ENCODE measurements around the gene CRNN. TPM values are rescaled to one million over a fixed set of nuclear protein-coding genes. Genes with fewer than 3 reads are reported as not detected.

CRNN gene
- not detected for polyA plus RNA-seq (ENCODE audit: low read depth in 6 of 6)

DNA sequence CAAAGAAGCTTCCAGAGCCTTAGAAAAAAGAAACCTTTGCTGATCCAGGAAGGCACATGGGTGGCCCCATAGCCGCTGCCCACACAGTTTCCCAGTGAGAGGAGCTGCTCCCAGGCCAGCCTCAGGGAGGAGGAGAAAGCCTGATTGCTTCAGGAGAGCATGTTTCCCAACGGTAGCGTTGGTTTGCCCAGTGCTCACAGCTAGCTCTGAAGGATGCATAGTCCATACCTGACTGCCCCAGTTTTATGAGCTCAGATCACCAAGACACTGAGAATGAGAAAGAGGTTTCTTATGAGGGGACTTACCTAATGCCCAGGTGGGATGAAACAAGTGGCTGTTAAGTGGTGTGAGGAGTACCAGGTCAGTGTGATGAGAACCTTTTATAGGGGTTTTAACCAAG, at the start of gene CRNN:
Gene CRNN, minus strand, starts transcription at position 355 of the 400 bp plus-strand sequence. CDS start 2,030 bp downstream, outside the sequence.
- H3K9me3 Mint-ChIP-seq: peaks cover 0 to 3% (median 0%) of the 10 kb centered on the region in 7 donors
- H3K27me3 Mint-ChIP-seq: peaks cover 24 to 56% (median 37%) of the 10 kb centered on the region in 3 donors
- no peak for ATAC-seq (ENCODE audit: low read depth in 2 of 2)
- no peak within 1 kb of the TSS for H3K4me3 Mint-ChIP-seq
- DNase-seq: no peak
- no peaks in the 10 kb centered on the region for H3K4me1 Mint-ChIP-seq
- H3K36me3 Mint-ChIP-seq: no peaks in the 10 kb centered on the region
- H3K27ac Mint-ChIP-seq: peak within 1 kb of the TSS in 1 of 6 donors; percentile 15

DNA sequence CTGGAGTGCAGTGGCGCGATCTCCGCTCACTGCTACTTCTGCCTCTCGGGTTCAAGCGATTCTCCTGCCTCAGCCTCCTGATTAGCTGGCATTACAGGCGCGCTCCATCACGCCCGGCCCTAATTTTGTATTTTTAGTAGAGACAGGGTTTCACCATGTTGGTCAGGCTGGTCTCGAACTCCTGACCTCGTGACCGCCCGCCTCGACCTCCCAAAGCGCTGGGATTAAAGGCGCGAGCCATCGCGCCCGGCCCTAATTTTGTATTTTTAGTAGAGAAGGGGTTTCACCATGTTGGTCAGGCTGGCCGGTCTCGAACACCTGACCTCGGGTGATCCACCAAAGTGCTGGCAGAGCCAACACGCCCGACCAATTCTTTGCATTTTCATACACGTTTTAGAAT, 48.6 kb upstream of the CRNN start:
- Mint-ChIP-seq H3K27me3 (peaks cover 4 to 11% (median 8%) of the 10 kb centered on the region in 3 donors), H3K27ac (no peak overlapping the region), H3K4me3 (no peak overlapping the region), H3K9me3 (peaks cover 0 to 12% (median 5%) of the 10 kb centered on the region in 7 donors), H3K4me1 (peaks cover 24 to 33% (median 29%) of the 10 kb centered on the region in 3 donors), H3K36me3 (peaks cover 0 to 7% of the 10 kb centered on the region in 2 donors)
- ATAC-seq (ENCODE audit: low read depth in 2 of 2) (no peak), DNase-seq (no peak)

DNA sequence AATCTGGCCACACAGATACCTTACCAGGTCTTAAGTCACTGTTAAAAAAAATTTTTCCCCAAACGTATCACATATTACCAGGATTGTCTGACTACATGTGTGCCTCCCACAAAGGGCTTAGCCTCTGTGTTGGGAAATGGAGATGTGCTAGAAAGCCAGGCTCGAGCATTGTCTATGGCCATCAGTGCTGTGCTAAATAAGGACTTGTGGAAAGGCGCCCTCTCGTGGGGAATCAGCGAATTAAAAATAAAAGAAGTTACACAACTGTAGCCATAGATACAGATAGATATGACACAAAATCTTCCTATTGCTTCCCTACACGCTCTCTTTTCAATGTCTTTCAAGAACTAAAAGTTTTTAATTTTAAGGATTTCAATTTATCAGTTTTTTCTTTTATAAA, 47.5 kb upstream of the CRNN start:
- peak; percentile 35 to 36 for ATAC-seq (ENCODE audit: low read depth in 2 of 2)
- no peaks in the 10 kb centered on the region for H3K36me3 Mint-ChIP-seq

DNA sequence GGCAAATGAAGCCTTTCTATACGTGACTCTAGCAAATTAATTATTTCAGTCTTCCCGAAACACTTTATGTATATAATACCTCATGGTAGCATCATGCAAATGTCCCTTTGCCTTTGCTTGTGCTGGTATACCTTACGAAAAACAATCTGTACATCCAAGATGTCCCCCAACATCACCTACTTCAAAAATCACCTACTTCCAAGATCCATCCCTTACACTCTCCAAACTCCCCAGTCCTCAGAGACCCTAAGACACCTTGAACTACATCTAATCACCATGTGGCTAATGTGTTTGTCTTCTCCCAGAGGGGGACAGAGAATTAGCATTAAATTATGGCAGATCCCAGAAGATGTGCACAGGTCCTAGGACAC, 46.5 kb upstream of the CRNN start:
- peaks cover 24 to 33% (median 29%) of the 10 kb centered on the region in 3 donors for H3K4me1 Mint-ChIP-seq
- no peaks in the 10 kb centered on the region for H3K36me3 Mint-ChIP-seq
- H3K27me3 Mint-ChIP-seq: no peaks in the 10 kb centered on the region
- DNase-seq (no peak), ATAC-seq (ENCODE audit: low read depth in 2 of 2) (no peak)
- H3K9me3 Mint-ChIP-seq: no peaks in the 10 kb centered on the region
- peak overlapping the region in 5 of 8 donors; percentile 68 to 84 (median 77) for H3K4me3 Mint-ChIP-seq
- H3K27ac Mint-ChIP-seq: peak overlapping the region in 2 of 6 donors; percentile 26 to 78

More for the DNA sequence above, 47.5 kb upstream of the CRNN start:
- H3K27ac Mint-ChIP-seq: peak overlapping the region in 1 of 6 donors; percentile 72
- H3K9me3 Mint-ChIP-seq: peaks cover 0 to 6% (median 3%) of the 10 kb centered on the region in 7 donors
- peaks cover 24 to 33% (median 29%) of the 10 kb centered on the region in 3 donors for H3K4me1 Mint-ChIP-seq
- H3K4me3 Mint-ChIP-seq: peak overlapping the region in 2 of 8 donors; percentile 29 to 40
- DNase-seq: peak; percentile 20
- H3K27me3 Mint-ChIP-seq: peaks cover 0 to 4% (median 0%) of the 10 kb centered on the region in 3 donors

DNA sequence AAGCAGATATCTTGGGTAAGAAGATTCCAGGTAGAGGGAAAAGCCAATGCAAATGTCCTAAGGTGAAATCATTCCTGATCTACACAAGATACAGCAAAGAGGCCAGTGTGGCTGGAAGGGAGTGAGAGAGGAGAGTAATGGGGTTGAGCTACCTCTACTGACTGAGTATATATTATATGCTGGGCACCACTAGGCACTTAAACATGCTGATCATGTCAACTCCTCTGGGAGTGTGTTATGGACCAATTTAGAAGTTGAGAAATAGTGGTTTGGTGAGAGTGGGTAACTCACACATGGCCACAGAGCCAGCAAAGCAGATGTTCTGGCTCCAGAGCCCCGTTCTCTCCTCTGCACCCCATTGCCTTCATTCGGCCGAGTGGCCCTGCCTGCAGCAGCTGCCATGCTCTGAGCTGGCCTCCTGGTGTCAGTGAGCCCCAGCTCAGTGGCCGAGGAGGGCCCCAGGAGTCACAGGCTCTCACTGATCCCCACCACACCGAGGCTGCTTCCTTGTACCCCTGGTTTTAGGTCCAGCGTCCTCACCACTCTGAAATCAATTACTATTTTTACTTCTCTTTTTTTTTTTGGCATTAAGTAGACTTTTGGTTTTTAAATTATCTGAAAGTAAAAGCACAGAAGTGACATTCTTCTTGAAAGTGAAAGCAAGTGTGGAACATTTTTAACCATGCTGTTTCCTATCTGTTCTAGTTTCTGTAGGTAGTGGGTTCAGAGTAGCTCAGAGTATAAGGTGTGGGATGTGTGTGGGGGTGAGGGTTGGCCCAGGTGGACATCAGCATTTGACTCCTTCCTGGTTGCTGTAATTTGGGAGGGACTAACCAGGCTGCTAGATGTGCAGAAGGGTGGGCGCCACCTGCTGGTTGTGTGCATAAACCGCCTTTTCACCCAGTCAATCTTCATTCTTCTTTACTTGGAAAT, 45.8 kb upstream of the CRNN start:
- peaks cover 24 to 33% (median 29%) of the 10 kb centered on the region in 3 donors for H3K4me1 Mint-ChIP-seq
- H3K27me3 Mint-ChIP-seq: peaks cover 0 to 5% (median 3%) of the 10 kb centered on the region in 3 donors
- H3K36me3 Mint-ChIP-seq: no peaks in the 10 kb centered on the region
- H3K9me3 Mint-ChIP-seq: no peaks in the 10 kb centered on the region
- ATAC-seq (ENCODE audit: low read depth in 2 of 2) (peak; percentile 66 to 74), DNase-seq (peak; percentile 55)
- peak overlapping the region; percentile 8 to 93 (median 82) for H3K27ac Mint-ChIP-seq
- H3K4me3 Mint-ChIP-seq: peak overlapping the region; percentile 14 to 84 (median 77)

DNA sequence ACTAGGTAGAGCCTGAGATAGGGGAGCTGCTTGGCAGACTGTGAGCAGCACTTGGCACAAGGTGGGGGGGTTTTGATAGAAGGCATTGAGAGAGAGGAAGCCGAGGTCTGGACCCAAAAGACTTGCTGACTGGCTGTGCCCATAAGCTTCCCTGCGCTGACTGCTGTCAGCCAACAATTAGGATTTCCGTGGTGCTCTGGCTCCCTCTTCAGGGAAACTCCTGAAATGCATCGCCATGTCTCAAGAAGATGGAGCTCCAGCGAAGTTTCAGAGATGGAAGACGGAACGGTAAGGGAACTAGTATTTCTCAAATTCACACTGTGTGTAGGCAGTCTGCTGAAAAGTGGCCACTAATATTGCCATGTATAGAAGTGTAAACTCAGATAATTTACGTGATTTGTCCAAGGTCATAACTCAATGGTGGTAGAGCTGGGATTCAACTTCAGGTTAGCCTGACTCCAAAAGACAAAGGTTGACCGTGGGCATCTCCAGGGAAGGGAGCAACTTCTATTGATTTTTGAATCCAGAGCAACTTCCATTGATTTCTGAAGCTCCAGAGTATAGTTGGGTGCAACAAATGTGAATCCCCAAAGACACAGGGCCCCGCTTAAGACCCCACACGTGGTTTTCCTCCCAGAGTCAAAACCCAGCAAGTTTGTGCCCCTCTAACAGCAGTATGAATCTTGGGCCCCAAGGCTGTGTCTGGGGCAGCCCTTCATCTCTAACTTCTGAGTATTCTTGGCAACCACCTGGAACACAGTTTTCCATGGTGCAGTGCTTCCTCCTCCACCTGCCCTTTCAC, 44.5 kb upstream of the CRNN start:
- peak overlapping the region in 3 of 6 donors; percentile 8 to 74 (median 59) for H3K27ac Mint-ChIP-seq
- ATAC-seq (ENCODE audit: low read depth in 2 of 2): peak; percentile 59 to 64
- peaks cover 24 to 33% (median 29%) of the 10 kb centered on the region in 3 donors for H3K4me1 Mint-ChIP-seq
- no peaks in the 10 kb centered on the region for H3K9me3 Mint-ChIP-seq
- peak; percentile 58 for DNase-seq
- H3K36me3 Mint-ChIP-seq: no peaks in the 10 kb centered on the region
- peak overlapping the region in 5 of 8 donors; percentile 10 to 76 (median 36) for H3K4me3 Mint-ChIP-seq
- peaks cover 0 to 8% (median 7%) of the 10 kb centered on the region in 3 donors for H3K27me3 Mint-ChIP-seq

DNA sequence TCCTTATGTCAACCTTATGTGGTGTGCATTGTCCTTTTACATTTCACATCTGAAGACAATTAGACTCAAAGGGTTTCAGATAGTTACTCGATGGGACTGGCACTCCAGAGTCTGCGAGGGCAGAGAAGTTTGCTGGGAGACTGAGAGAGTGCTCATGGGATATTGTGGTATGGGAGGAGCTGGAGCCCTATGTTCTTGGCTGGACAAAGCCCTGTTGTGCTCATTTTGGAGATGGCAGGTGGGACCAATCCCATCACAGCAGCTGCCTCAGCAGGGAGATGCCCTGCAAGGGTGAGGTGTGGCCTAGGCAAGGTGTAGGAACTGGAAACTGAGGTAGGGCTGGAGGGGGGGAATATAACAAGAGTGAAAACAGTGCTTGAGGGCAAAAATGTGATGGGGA, 43.5 kb upstream of the CRNN start:
- H3K4me3 Mint-ChIP-seq: peak overlapping the region in 1 of 8 donors; percentile 50
- ATAC-seq (ENCODE audit: low read depth in 2 of 2) (no peak), DNase-seq (no peak)
- H3K36me3 Mint-ChIP-seq: no peaks in the 10 kb centered on the region
- H3K4me1 Mint-ChIP-seq: peaks cover 24 to 33% (median 29%) of the 10 kb centered on the region in 3 donors
- peaks cover 3 to 11% (median 8%) of the 10 kb centered on the region in 3 donors for H3K27me3 Mint-ChIP-seq
- H3K27ac Mint-ChIP-seq: peak overlapping the region in 1 of 6 donors; percentile 5
- H3K9me3 Mint-ChIP-seq: no peaks in the 10 kb centered on the region

DNA sequence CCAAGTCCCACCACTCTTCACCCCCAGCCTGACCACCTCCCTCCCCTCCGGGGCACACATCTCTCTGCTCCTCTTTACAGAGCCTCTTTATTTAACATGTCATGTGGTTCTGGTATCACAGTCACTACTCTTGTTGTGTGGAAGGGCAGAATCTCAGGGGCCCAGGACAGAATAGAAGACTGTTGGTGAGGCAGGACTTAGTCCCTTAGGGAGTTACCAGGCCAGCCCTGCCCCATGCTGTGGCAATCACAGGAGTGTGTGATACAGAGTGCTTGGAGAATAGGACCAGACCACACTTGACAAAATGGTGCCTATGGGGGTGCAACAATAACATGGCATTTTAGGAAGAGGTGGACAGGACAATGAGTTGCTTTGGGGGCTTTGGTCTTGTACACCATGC, 43.0 kb upstream of the CRNN start:
- ATAC-seq (ENCODE audit: low read depth in 2 of 2) (no peak), DNase-seq (no peak)
- peaks cover 6 to 11% (median 8%) of the 10 kb centered on the region in 3 donors for H3K27me3 Mint-ChIP-seq
- H3K4me1 Mint-ChIP-seq: peaks cover 24 to 33% (median 29%) of the 10 kb centered on the region in 3 donors
- no peaks in the 10 kb centered on the region for H3K9me3 Mint-ChIP-seq
- H3K36me3 Mint-ChIP-seq: no peaks in the 10 kb centered on the region
- H3K27ac Mint-ChIP-seq: no peak overlapping the region
- H3K4me3 Mint-ChIP-seq: no peak overlapping the region

DNA sequence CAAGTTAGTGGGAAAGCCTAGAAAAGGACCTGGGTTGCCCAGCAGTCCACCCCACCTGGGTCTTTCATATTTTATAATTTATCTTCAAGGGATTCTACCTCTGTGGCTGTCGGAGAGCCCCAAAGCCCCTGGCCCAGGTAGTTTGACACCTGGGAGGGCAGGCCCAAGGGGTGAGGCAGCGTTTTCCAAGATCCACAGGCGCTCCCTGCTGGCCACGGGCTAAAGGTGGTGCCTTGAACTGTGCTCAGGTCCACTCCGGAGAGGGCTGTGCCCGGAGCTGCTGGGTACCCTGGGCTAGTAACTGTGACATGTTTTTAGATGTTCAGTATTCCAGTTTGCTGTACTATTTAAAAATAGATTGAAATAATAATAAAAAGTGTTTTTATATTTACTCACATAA, 37.2 kb upstream of the CRNN start:
- Mint-ChIP-seq H3K27ac (no peak overlapping the region), H3K4me1 (no peaks in the 10 kb centered on the region), H3K9me3 (no peaks in the 10 kb centered on the region), H3K4me3 (no peak overlapping the region), H3K27me3 (peaks cover 8 to 11% (median 8%) of the 10 kb centered on the region in 3 donors), H3K36me3 (no peaks in the 10 kb centered on the region)
- DNase-seq: no peak
- no peak for ATAC-seq (ENCODE audit: low read depth in 2 of 2)

DNA sequence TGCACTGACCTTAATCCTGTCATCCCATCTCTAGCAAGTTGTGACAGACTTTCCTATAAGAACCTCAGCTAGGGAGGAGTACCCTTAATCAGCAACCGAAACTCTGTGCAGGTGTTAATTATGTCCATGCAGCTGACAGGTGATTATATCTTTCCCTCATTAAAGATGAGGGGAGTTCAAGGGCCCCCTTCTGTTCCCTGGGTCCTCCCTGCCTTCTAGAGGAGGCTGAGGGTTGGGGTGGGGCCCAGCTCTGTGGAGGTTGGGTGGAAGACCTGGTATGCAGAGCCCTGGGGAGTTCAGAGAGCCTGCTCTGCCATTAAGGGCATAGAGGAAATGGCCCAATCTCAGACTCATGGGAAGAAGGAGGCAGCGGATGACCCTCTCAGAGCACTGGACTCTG, 35.6 kb upstream of the CRNN start:
- no peak for ATAC-seq (ENCODE audit: low read depth in 2 of 2)
- no peak overlapping the region for H3K27ac Mint-ChIP-seq

DNA sequence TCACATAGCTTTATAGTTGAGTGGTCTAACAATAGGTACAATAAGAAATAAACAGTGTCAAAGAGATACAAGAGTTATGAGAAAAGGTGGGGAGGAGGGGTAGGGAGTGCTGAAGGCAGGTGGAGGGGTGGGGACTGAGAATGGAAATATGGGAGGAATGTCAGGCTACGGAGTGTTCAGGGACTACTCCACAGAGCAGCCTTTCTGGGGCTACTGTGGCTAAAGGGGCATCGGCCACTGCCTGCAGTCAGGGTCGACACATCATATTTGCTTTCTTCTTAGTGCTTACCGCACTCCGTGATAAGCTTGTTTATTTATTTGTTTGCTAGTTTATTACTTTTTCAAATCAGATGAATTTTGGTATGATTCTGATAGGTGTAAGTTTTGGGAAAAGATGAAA, 34.4 kb upstream of the CRNN start:
- H3K4me3 Mint-ChIP-seq: no peak overlapping the region
- no peak for DNase-seq
- no peaks in the 10 kb centered on the region for H3K9me3 Mint-ChIP-seq
- no peaks in the 10 kb centered on the region for H3K36me3 Mint-ChIP-seq
- no peak overlapping the region for H3K27ac Mint-ChIP-seq
- no peak for ATAC-seq (ENCODE audit: low read depth in 2 of 2)
- peaks cover 4 to 9% (median 8%) of the 10 kb centered on the region in 3 donors for H3K27me3 Mint-ChIP-seq
- no peaks in the 10 kb centered on the region for H3K4me1 Mint-ChIP-seq

More for the DNA sequence above, 35.6 kb upstream of the CRNN start:
- H3K4me3 Mint-ChIP-seq: no peak overlapping the region
- no peak for DNase-seq
- H3K36me3 Mint-ChIP-seq: no peaks in the 10 kb centered on the region
- no peaks in the 10 kb centered on the region for H3K4me1 Mint-ChIP-seq
- H3K27me3 Mint-ChIP-seq: peaks cover 4 to 8% (median 5%) of the 10 kb centered on the region in 3 donors
- no peaks in the 10 kb centered on the region for H3K9me3 Mint-ChIP-seq

DNA sequence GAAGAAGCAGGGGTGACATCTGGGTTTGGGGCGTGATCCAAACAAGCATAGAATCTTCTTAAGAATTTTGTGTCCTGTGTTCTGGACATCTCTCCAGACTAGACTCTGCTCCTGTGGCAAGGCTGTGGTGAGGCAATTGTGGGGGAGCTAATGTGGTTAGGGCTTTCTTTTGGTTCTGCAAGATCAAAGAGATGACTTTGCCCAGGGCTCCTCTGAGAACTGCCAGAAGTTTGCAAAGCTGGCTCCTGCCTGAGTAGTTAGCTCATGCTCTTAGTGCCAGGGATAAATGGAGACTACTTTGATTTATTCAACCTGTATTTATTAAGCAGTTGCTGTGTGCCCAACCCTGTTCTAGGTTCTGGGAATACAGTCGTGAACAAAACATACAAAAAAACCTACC, 34.0 kb upstream of the CRNN start:
- Mint-ChIP-seq H3K4me1 (no peaks in the 10 kb centered on the region), H3K9me3 (no peaks in the 10 kb centered on the region), H3K27me3 (peaks cover 4 to 9% (median 8%) of the 10 kb centered on the region in 3 donors), H3K4me3 (no peak overlapping the region), H3K27ac (no peak overlapping the region), H3K36me3 (no peaks in the 10 kb centered on the region)
- DNase-seq (no peak), ATAC-seq (ENCODE audit: low read depth in 2 of 2) (no peak)

DNA sequence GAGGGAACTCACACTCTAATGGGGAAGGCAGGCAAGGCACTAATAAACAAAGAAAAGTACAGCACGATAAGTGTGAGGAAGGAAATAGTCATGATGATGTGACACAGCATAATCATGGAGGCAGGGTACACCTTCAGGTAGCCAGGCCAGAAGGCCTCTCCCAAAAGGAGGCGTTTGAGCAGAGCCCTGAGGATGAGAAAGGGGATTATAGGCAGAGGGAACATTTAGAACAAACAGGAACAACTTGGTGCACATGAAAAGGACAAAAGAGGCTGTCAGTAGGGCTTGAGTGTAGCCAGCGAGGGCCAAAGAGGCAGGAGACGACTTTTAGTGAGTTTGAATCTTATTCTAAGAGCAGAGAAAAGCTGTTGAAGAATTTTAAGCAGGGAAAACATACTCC, 33.4 kb upstream of the CRNN start:
- Mint-ChIP-seq H3K27me3 (peaks cover 0 to 9% (median 4%) of the 10 kb centered on the region in 3 donors), H3K4me1 (no peaks in the 10 kb centered on the region), H3K9me3 (no peaks in the 10 kb centered on the region), H3K4me3 (no peak overlapping the region), H3K27ac (no peak overlapping the region), H3K36me3 (no peaks in the 10 kb centered on the region)
- no peak for DNase-seq
- no peak for ATAC-seq (ENCODE audit: low read depth in 2 of 2)

Data from naive B cell (primary cell).